SK-N-MC (cell line): ENCODE results near the gene SMURF2.

Experiments used
- EZH2 ChIP-seq: fragments of 200-600 bp; sonication (generic); IDR thresholded peaks from one replicate; pipeline ENCODE4 v1.6.1; 2017; ENCODE audit warnings: antibody characterized with exemption
- FOXP2 ChIP-seq: optimal IDR thresholded peaks from 2 replicates; pipeline ENCODE3; 2011; ENCODE audit warnings: mild to moderate bottlenecking, moderate library complexity; ENCODE audit not compliant: insufficient read depth; ENCODE audit errors: extremely low read length, control extremely low read depth
- POLR2AphosphoS5 ChIP-seq: IDR thresholded peaks from 2 replicates; pipeline ENCODE4 v1.6.1; 2012; ENCODE audit warnings: mild to moderate bottlenecking, low read depth, low read length, borderline replicate concordance

DNA sequence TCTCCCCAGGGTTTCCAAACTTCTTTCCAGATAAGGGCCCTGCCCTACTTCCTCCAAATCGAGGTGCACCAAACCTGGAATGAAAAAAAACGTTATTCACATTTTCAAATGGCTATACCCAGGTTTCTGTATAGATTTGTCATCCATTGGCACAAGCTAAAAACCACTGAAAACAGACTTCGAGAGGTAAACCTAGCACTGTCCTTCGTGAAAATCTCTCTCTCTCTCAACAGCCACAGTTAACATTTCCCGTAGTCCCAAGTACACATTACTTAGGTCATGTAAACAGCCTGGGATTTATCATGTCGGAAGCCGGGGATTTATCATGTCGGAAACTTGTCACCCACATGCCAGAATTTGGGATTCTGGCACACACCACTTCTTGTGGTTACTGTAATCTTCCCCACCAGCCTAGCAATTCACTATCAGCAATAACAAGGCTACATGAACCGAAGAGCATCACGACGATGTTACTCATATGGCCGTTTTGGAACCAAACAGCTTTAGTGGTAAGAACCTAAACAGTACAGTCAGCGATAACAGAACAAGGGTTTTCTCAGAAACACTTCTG lies 157.3 kb downstream of the SMURF2 start:
- TF ChIP-seq EZH2 (no peak), POLR2AphosphoS5 (no peak; the same call in none of the 2 replicates), FOXP2 (no peak)
